Measurements from ENCODE around the gene WDFY4. TPM values are rescaled to one million over a fixed set of nuclear protein-coding genes. Genes with fewer than 3 reads are reported as not detected.

The WDFY4 gene
- total and polyA plus RNA-seq, 5 experiments from 2014 or later: 0.04 to 8.5 (median 4.3) TPM; not detected in 1

- DNase-seq (no peak), ATAC-seq (no peak)
- Mint-ChIP-seq H3K27ac (no peak overlapping the region), H3K4me1 (peaks cover 0 to 1% (median 0%) of the 10 kb centered on the region in 4 donors), H3K36me3 (no peaks in the 10 kb centered on the region), H3K9me3 (peaks cover 0 to 1% (median 0%) of the 10 kb centered on the region in 9 donors), H3K27me3 (peaks cover 0 to 2% (median 0%) of the 10 kb centered on the region in 5 donors), H3K4me3 (no peak overlapping the region)
- POLR2A ChIA-PET: no interaction called here
Measured at GRCh38 chr10:48899781-48900180, 215.1 kb downstream of the WDFY4 start.

GRCh38 chr10:48900371-48900801, 215.7 kb downstream of the WDFY4 start:
- ATAC-seq: no peak
- H3K4me3 Mint-ChIP-seq: no peak overlapping the region

GRCh38 chr10:48901319-48901718, 216.6 kb downstream of the WDFY4 start:
- ATAC-seq (no peak), DNase-seq (no peak)
- POLR2A ChIA-PET: no interaction called here
- H3K9me3 Mint-ChIP-seq: peaks cover 0 to 1% (median 0%) of the 10 kb centered on the region in 9 donors
- H3K36me3 Mint-ChIP-seq: no peaks in the 10 kb centered on the region
- no peak overlapping the region for H3K27ac Mint-ChIP-seq
- H3K27me3 Mint-ChIP-seq: peaks cover 0 to 2% (median 0%) of the 10 kb centered on the region in 5 donors
- no peak overlapping the region for H3K4me3 Mint-ChIP-seq
- H3K4me1 Mint-ChIP-seq: peaks cover 0 to 1% (median 0%) of the 10 kb centered on the region in 4 donors

More at GRCh38 chr10:48900371-48900801, 215.7 kb downstream of the WDFY4 start:
- DNase-seq: no peak
- Mint-ChIP-seq H3K36me3 (no peaks in the 10 kb centered on the region), H3K4me1 (peaks cover 0 to 1% (median 0%) of the 10 kb centered on the region in 4 donors), H3K9me3 (peaks cover 0 to 1% (median 0%) of the 10 kb centered on the region in 9 donors), H3K27ac (no peak overlapping the region), H3K27me3 (peaks cover 0 to 2% (median 0%) of the 10 kb centered on the region in 5 donors)
- POLR2A ChIA-PET: no interaction called here

GRCh38 chr10:48902096-48902495, 217.4 kb downstream of the WDFY4 start:
- H3K4me3 Mint-ChIP-seq: no peak overlapping the region
- H3K4me1 Mint-ChIP-seq: peaks cover 0 to 1% (median 0%) of the 10 kb centered on the region in 4 donors
- DNase-seq (no peak), ATAC-seq (no peak)
- H3K36me3 Mint-ChIP-seq: no peaks in the 10 kb centered on the region
- peak overlapping the region in 1 of 10 donors; percentile 32 for H3K27ac Mint-ChIP-seq
- peaks cover 0 to 1% (median 0%) of the 10 kb centered on the region in 9 donors for H3K9me3 Mint-ChIP-seq
- peaks cover 0 to 1% (median 0%) of the 10 kb centered on the region in 5 donors for H3K27me3 Mint-ChIP-seq
- POLR2A ChIA-PET: no interaction called here

GRCh38 chr10:48903151-48903550, 218.5 kb downstream of the WDFY4 start:
- H3K4me3 Mint-ChIP-seq: no peak overlapping the region
- H3K27me3 Mint-ChIP-seq: peaks cover 0 to 4% (median 0%) of the 10 kb centered on the region in 5 donors
- ATAC-seq (no peak), DNase-seq (no peak)
- H3K4me1 Mint-ChIP-seq: peaks cover 0 to 1% (median 0%) of the 10 kb centered on the region in 4 donors
- peaks cover 0 to 1% (median 0%) of the 10 kb centered on the region in 9 donors for H3K9me3 Mint-ChIP-seq
- H3K36me3 Mint-ChIP-seq: no peaks in the 10 kb centered on the region
- H3K27ac Mint-ChIP-seq: no peak overlapping the region
- POLR2A ChIA-PET: no interaction called here

GRCh38 chr10:48904861-48905260, 220.2 kb downstream of the WDFY4 start:
- DNase-seq (no peak), ATAC-seq (no peak)
- Mint-ChIP-seq H3K4me1 (peaks cover 0 to 1% (median 0%) of the 10 kb centered on the region in 4 donors), H3K27me3 (peaks cover 0 to 4% (median 0%) of the 10 kb centered on the region in 5 donors), H3K27ac (no peak overlapping the region), H3K9me3 (peaks cover 0 to 1% (median 0%) of the 10 kb centered on the region in 9 donors), H3K4me3 (no peak overlapping the region), H3K36me3 (no peaks in the 10 kb centered on the region)
- POLR2A ChIA-PET: no interaction called here

GRCh38 chr10:48905311-48905710, 220.6 kb downstream of the WDFY4 start:
- ATAC-seq (no peak), DNase-seq (no peak)
- POLR2A ChIA-PET: no interaction called here
- peaks cover 0 to 1% (median 0%) of the 10 kb centered on the region in 4 donors for H3K4me1 Mint-ChIP-seq
- no peak overlapping the region for H3K27ac Mint-ChIP-seq
- peaks cover 0 to 4% (median 0%) of the 10 kb centered on the region in 5 donors for H3K27me3 Mint-ChIP-seq
- H3K9me3 Mint-ChIP-seq: peaks cover 0 to 1% (median 0%) of the 10 kb centered on the region in 9 donors
- H3K36me3 Mint-ChIP-seq: no peaks in the 10 kb centered on the region
- no peak overlapping the region for H3K4me3 Mint-ChIP-seq

- POLR2A ChIA-PET: no interaction called here
- DNase-seq: no peak
- no peak overlapping the region for H3K4me3 Mint-ChIP-seq
Measured at GRCh38 chr10:48906841-48907240, 222.2 kb downstream of the WDFY4 start.

GRCh38 chr10:48907730-48908129, 223.1 kb downstream of the WDFY4 start:
- Mint-ChIP-seq H3K4me3 (no peak overlapping the region), H3K4me1 (no peaks in the 10 kb centered on the region), H3K27me3 (peaks cover 0 to 4% (median 0%) of the 10 kb centered on the region in 5 donors), H3K9me3 (no peaks in the 10 kb centered on the region), H3K36me3 (no peaks in the 10 kb centered on the region), H3K27ac (no peak overlapping the region)
- ATAC-seq (no peak), DNase-seq (no peak)
- POLR2A ChIA-PET: no interaction called here

More at GRCh38 chr10:48906841-48907240, 222.2 kb downstream of the WDFY4 start:
- Mint-ChIP-seq H3K27me3 (peaks cover 0 to 4% (median 0%) of the 10 kb centered on the region in 5 donors), H3K4me1 (peaks cover 0 to 1% (median 0%) of the 10 kb centered on the region in 4 donors), H3K27ac (no peak overlapping the region), H3K9me3 (peaks cover 0 to 1% (median 0%) of the 10 kb centered on the region in 9 donors), H3K36me3 (no peaks in the 10 kb centered on the region)
- no peak for ATAC-seq

- no peaks in the 10 kb centered on the region for H3K9me3 Mint-ChIP-seq
- ATAC-seq (no peak), DNase-seq (no peak)
- peaks cover 0 to 4% (median 0%) of the 10 kb centered on the region in 5 donors for H3K27me3 Mint-ChIP-seq
- POLR2A ChIA-PET: no interaction called here
- no peak overlapping the region for H3K27ac Mint-ChIP-seq
- H3K4me3 Mint-ChIP-seq: no peak overlapping the region
- H3K4me1 Mint-ChIP-seq: no peaks in the 10 kb centered on the region
- no peaks in the 10 kb centered on the region for H3K36me3 Mint-ChIP-seq
Measured at GRCh38 chr10:48910548-48910947, 225.9 kb downstream of the WDFY4 start.

GRCh38 chr10:48913674-48914073, 229.0 kb downstream of the WDFY4 start:
- no peak for DNase-seq
- POLR2A ChIA-PET: no interaction called here

GRCh38 chr10:48923748-48924147, 239.1 kb downstream of the WDFY4 start:
- H3K4me3 Mint-ChIP-seq: no peak overlapping the region
- H3K36me3 Mint-ChIP-seq: no peaks in the 10 kb centered on the region
- POLR2A ChIA-PET: no interaction called here
- H3K4me1 Mint-ChIP-seq: no peaks in the 10 kb centered on the region
- no peaks in the 10 kb centered on the region for H3K9me3 Mint-ChIP-seq
- ATAC-seq (no peak), DNase-seq (no peak)
- H3K27me3 Mint-ChIP-seq: peaks cover 0 to 1% (median 0%) of the 10 kb centered on the region in 5 donors
- H3K27ac Mint-ChIP-seq: no peak overlapping the region

More at GRCh38 chr10:48913674-48914073, 229.0 kb downstream of the WDFY4 start:
- Mint-ChIP-seq H3K9me3 (no peaks in the 10 kb centered on the region), H3K27ac (no peak overlapping the region), H3K4me1 (no peaks in the 10 kb centered on the region), H3K27me3 (peaks cover 0 to 8% (median 0%) of the 10 kb centered on the region in 5 donors), H3K4me3 (no peak overlapping the region), H3K36me3 (no peaks in the 10 kb centered on the region)
- ATAC-seq: no peak

- ATAC-seq (no peak), DNase-seq (no peak)
- POLR2A ChIA-PET: no interaction called here
- H3K27ac Mint-ChIP-seq: no peak overlapping the region
- no peaks in the 10 kb centered on the region for H3K36me3 Mint-ChIP-seq
- H3K27me3 Mint-ChIP-seq: peaks cover 0 to 4% (median 0%) of the 10 kb centered on the region in 5 donors
- no peaks in the 10 kb centered on the region for H3K4me1 Mint-ChIP-seq
- H3K9me3 Mint-ChIP-seq: no peaks in the 10 kb centered on the region
- H3K4me3 Mint-ChIP-seq: no peak overlapping the region
Measured at GRCh38 chr10:48924988-48925387, 240.3 kb downstream of the WDFY4 start.

- POLR2A ChIA-PET: no interaction called here
- peak in 1 of 10 donors; percentile 5 for DNase-seq
- no peaks in the 10 kb centered on the region for H3K4me1 Mint-ChIP-seq
- no peak overlapping the region for H3K27ac Mint-ChIP-seq
- no peak overlapping the region for H3K4me3 Mint-ChIP-seq
- H3K9me3 Mint-ChIP-seq: no peaks in the 10 kb centered on the region
- ATAC-seq: no peak
- no peaks in the 10 kb centered on the region for H3K36me3 Mint-ChIP-seq
- H3K27me3 Mint-ChIP-seq: peaks cover 0 to 4% (median 0%) of the 10 kb centered on the region in 5 donors
Measured at GRCh38 chr10:48926255-48926654, 241.6 kb downstream of the WDFY4 start.

Data from naive thymus-derived CD8-positive, alpha-beta T cell (primary cell).